Measurements from ENCODE around the gene KRTAP24-1.

DNA sequence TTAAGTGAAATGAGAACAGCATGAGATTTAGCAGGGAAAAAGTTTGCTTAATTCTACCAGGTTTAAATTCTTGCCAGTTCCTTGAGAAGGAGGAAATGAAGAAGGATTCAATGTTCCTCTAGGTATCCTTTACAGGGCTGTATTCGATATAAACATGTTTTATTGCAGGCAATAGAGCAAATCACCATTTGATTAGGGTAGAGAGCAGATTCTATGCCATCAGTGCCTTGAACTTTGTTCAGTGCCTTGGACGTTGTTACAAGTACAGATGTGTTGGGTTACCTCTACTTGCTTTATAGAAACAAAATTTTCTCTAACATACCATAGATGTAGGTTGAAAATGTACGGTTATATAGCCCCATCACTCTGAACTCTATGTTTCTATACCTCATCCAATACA is 48.7 kb downstream of the KRTAP24-1 start:
- TF ChIP-seq, protein P1, sequence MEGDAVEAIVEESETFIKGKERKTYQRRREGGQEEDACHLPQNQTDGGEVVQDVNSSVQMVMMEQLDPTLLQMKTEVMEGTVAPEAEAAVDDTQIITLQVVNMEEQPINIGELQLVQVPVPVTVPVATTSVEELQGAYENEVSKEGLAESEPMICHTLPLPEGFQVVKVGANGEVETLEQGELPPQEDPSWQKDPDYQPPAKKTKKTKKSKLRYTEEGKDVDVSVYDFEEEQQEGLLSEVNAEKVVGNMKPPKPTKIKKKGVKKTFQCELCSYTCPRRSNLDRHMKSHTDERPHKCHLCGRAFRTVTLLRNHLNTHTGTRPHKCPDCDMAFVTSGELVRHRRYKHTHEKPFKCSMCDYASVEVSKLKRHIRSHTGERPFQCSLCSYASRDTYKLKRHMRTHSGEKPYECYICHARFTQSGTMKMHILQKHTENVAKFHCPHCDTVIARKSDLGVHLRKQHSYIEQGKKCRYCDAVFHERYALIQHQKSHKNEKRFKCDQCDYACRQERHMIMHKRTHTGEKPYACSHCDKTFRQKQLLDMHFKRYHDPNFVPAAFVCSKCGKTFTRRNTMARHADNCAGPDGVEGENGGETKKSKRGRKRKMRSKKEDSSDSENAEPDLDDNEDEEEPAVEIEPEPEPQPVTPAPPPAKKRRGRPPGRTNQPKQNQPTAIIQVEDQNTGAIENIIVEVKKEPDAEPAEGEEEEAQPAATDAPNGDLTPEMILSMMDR (IDR thresholded peaks at IDR 0.05), result no peak
- TF ChIP-seq POLR2AphosphoS5 (IDR thresholded peaks at IDR 0.05; ENCODE audit: insufficient read depth in 1 of 2, low read depth in 1 of 2) (no peak), POLR2A (IDR thresholded peaks at IDR 0.05) (no peak)

Data from vagina (tissue), 2 donors.